HT-29 (cell line): ENCODE measurements around the gene BMP10. TPM values are rescaled to one million over a fixed set of nuclear protein-coding genes. Genes with fewer than 3 reads are reported as not detected.
A peak's percentile ranks its signal among the peaks of the same experiment; 100 is the strongest.

Experiments used
- DNase-seq: peaks from one replicate; pipeline ENCODE4 v3.0.0-alpha.2; 2015; ENCODE audit warnings: low spot score
- total RNA-seq: library from RNA; depleted of rRNA; stranded (reverse); fragments of >200 nt; shearing (Covaris generic); gene quantifications from 2 replicates; pipeline ENCODE4 v1.2.3, GENCODE V29; 2014; rRNA removed

The BMP10 gene
- not detected in 2 replicates for total RNA-seq

GRCh38 chr2:68871159-68871764 lies at the start of gene BMP10:
Gene BMP10 (minus strand): TSS chr2:68871397. CDS start chr2:68871358, 39 bp downstream.
- no peak for DNase-seq

- no peak for DNase-seq
Measured at GRCh38 chr2:68920481-68921170, 49.4 kb upstream of the BMP10 start.

- DNase-seq = no peak
Measured at GRCh38 chr2:68918497-68918896, 47.3 kb upstream of the BMP10 start.

GRCh38 chr2:68917034-68917718 lies 46.0 kb upstream of the BMP10 start:
- no peak for DNase-seq

- no peak for DNase-seq
Measured at GRCh38 chr2:68916226-68916625, 45.0 kb upstream of the BMP10 start.

GRCh38 chr2:68915393-68915792 lies 44.2 kb upstream of the BMP10 start:
- no peak for DNase-seq

- DNase-seq = no peak
Measured at GRCh38 chr2:68913359-68913758, 42.2 kb upstream of the BMP10 start.

- no peak for DNase-seq
Measured at GRCh38 chr2:68912732-68913131, 41.5 kb upstream of the BMP10 start.

GRCh38 chr2:68912111-68912510 lies 40.9 kb upstream of the BMP10 start:
- no peak for DNase-seq

- DNase-seq = no peak
Measured at GRCh38 chr2:68911709-68912108, 40.5 kb upstream of the BMP10 start.

GRCh38 chr2:68911246-68911645 lies 40.0 kb upstream of the BMP10 start:
- DNase-seq = no peak

GRCh38 chr2:68909793-68910674 lies 38.8 kb upstream of the BMP10 start:
- DNase-seq = peak; percentile 72

GRCh38 chr2:68908392-68908970 lies 37.3 kb upstream of the BMP10 start:
- peak; percentile 32 for DNase-seq

GRCh38 chr2:68907920-68908253 lies 36.7 kb upstream of the BMP10 start:
- DNase-seq = no peak

GRCh38 chr2:68907232-68907919 lies 36.2 kb upstream of the BMP10 start:
- DNase-seq = no peak

- no peak for DNase-seq
Measured at GRCh38 chr2:68906716-68907115, 35.5 kb upstream of the BMP10 start.

- DNase-seq = no peak
Measured at GRCh38 chr2:68905116-68905515, 33.9 kb upstream of the BMP10 start.

- no peak for DNase-seq
Measured at GRCh38 chr2:68901561-68901960, 30.4 kb upstream of the BMP10 start.

- no peak for DNase-seq
Measured at GRCh38 chr2:68901199-68901514, 30.0 kb upstream of the BMP10 start.

GRCh38 chr2:68900496-68901198 lies 29.4 kb upstream of the BMP10 start:
- no peak for DNase-seq
